ENCODE measurements around the gene KDM4C. TPM values are rescaled to one million over a fixed set of nuclear protein-coding genes. Genes with fewer than 3 reads are reported as not detected.

The KDM4C gene
- total RNA-seq, 1 donor, result 50.7 TPM

DNA sequence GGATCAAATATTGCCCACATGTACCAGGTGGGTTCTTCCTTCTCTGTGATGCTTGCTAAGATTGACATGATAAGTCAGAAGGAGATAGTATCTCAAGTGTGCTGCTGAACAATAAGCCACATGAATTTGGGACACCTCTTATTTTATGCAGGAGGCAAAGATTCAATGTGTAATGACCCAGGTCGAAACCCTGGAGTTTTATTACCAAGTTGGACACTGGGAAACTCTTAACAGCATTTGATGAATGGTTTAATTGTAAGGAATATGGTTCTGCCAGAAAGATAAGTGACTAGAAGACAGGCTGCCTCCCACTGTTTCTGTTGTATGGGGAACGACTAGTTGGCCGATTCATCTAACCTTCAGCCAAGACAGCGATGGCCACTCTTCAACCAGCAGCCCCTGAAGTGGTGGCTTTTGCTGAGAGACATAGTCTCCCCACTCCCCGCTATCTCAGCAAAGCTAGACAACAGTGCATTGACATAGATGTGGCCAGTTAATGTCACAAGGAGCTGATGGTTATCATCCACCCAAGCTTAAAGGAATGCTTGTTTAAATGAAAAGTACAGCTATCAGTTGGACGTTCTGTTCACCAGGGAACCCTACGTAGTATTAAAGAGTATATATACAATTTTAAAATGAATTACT is 407.7 kb downstream of the KDM4C start:
- H2AFZ ChIP-seq (ENCODE audit: low read length), result no peak overlapping the region
- H3K79me2 ChIP-seq (ENCODE audit: insufficient read depth, low read length), result no peaks in the 10 kb centered on the region
- no peaks in the 10 kb centered on the region for H3K4me1 ChIP-seq (ENCODE audit: insufficient read depth, low read length)
- no peaks in the 10 kb centered on the region for H3K27me3 ChIP-seq (ENCODE audit: insufficient read depth, low read length)
- no peaks in the 10 kb centered on the region for H3K36me3 ChIP-seq (ENCODE audit: insufficient read depth, low read length)
- no peak overlapping the region for H3K27ac ChIP-seq (ENCODE audit: low read depth, low read length)
- no peaks in the 10 kb centered on the region for H3K9me3 ChIP-seq (ENCODE audit: low read depth, low read length)
- H4K20me1 ChIP-seq (ENCODE audit: insufficient read depth, low read length), result no peaks in the 10 kb centered on the region
- H3K4me2 ChIP-seq (ENCODE audit: insufficient read depth, low read length), result no peak overlapping the region
- no peak overlapping the region for H3K4me3 ChIP-seq (ENCODE audit: insufficient read depth, low read length)
- DNase-seq (ENCODE audit: insufficient read length, low spot score, missing footprints), result no peak
- no peak for TF ChIP-seq CTCF (IDR thresholded peaks at IDR 0.05; ENCODE audit: extremely low read depth, low read depth, low read length)

GRCh38 chr9:7166074-7166473 is 408.3 kb downstream of the KDM4C start:
- H3K27ac ChIP-seq (ENCODE audit: low read depth, low read length), result no peak overlapping the region
- H2AFZ ChIP-seq (ENCODE audit: low read length), result no peak overlapping the region
- no peaks in the 10 kb centered on the region for H3K27me3 ChIP-seq (ENCODE audit: insufficient read depth, low read length)
- no peak for TF ChIP-seq CTCF (IDR thresholded peaks at IDR 0.05; ENCODE audit: extremely low read depth, low read depth, low read length)
- no peaks in the 10 kb centered on the region for H3K9me3 ChIP-seq (ENCODE audit: low read depth, low read length)
- H4K20me1 ChIP-seq (ENCODE audit: insufficient read depth, low read length), result no peaks in the 10 kb centered on the region
- H3K79me2 ChIP-seq (ENCODE audit: insufficient read depth, low read length), result no peaks in the 10 kb centered on the region
- DNase-seq (ENCODE audit: insufficient read length, low spot score, missing footprints), result no peak
- no peak overlapping the region for H3K4me2 ChIP-seq (ENCODE audit: insufficient read depth, low read length)
- peaks cover 4% of the 10 kb centered on the region for H3K36me3 ChIP-seq (ENCODE audit: insufficient read depth, low read length)
- no peak overlapping the region for H3K4me3 ChIP-seq (ENCODE audit: insufficient read depth, low read length)
- no peaks in the 10 kb centered on the region for H3K4me1 ChIP-seq (ENCODE audit: insufficient read depth, low read length)

DNA sequence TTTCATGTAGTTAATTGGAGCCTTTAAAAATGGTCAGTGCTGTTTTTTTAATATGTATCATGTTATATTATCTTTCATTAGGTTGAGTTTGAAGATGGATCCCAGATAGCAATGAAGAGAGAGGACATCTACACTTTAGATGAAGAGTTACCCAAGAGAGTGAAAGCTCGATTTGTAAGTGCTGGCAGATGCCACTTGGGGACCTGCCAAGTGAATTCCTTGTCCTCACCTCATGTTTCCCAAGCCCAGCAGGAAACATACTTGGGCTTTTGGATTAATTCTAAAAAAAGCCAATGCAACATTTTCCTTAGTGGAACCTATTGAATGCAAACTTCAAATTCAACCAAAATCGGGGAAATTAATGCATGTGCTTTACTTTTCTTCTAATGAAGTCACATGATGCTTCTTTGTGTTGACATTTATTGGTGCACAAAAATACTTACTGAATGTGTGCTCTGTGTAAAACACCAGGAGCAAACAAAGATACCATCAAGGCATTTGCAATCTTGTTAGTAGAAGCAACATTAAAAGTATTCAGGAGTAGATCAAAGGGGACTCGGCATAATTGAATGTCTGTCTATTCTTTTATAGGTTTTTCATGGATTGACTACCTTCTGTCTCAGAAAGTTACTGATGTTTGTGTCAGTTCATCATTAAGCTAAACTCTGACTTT is 412.1 kb downstream of the KDM4C start:
- H3K9me3 ChIP-seq (ENCODE audit: low read depth, low read length), result no peaks in the 10 kb centered on the region
- no peak overlapping the region for H2AFZ ChIP-seq (ENCODE audit: low read length)
- H3K27ac ChIP-seq (ENCODE audit: low read depth, low read length), result no peak overlapping the region
- peaks cover 4% of the 10 kb centered on the region for H3K36me3 ChIP-seq (ENCODE audit: insufficient read depth, low read length)
- no peak for DNase-seq (ENCODE audit: insufficient read length, low spot score, missing footprints)
- H3K27me3 ChIP-seq (ENCODE audit: insufficient read depth, low read length), result no peaks in the 10 kb centered on the region
- no peaks in the 10 kb centered on the region for H4K20me1 ChIP-seq (ENCODE audit: insufficient read depth, low read length)
- H3K4me1 ChIP-seq (ENCODE audit: insufficient read depth, low read length), result peaks cover 3% of the 10 kb centered on the region
- no peak overlapping the region for H3K4me2 ChIP-seq (ENCODE audit: insufficient read depth, low read length)
- H3K79me2 ChIP-seq (ENCODE audit: insufficient read depth, low read length), result no peaks in the 10 kb centered on the region
- TF ChIP-seq CTCF (IDR thresholded peaks at IDR 0.05; ENCODE audit: extremely low read depth, low read depth, low read length), result no peak
- H3K4me3 ChIP-seq (ENCODE audit: insufficient read depth, low read length), result no peak overlapping the region

GRCh38 chr9:7171396-7172153 is 413.8 kb downstream of the KDM4C start:
- Histone ChIP-seq H3K4me3 (ENCODE audit: insufficient read depth, low read length) (no peak overlapping the region), H3K79me2 (ENCODE audit: insufficient read depth, low read length) (no peaks in the 10 kb centered on the region), H3K36me3 (ENCODE audit: insufficient read depth, low read length) (peaks cover 11% of the 10 kb centered on the region), H3K4me1 (ENCODE audit: insufficient read depth, low read length) (peaks cover 3% of the 10 kb centered on the region), H4K20me1 (ENCODE audit: insufficient read depth, low read length) (no peaks in the 10 kb centered on the region), H2AFZ (ENCODE audit: low read length) (no peak overlapping the region), H3K4me2 (ENCODE audit: insufficient read depth, low read length) (no peak overlapping the region), H3K27ac (ENCODE audit: low read depth, low read length) (no peak overlapping the region), H3K27me3 (ENCODE audit: insufficient read depth, low read length) (no peaks in the 10 kb centered on the region), H3K9me3 (ENCODE audit: low read depth, low read length) (no peaks in the 10 kb centered on the region)
- DNase-seq (ENCODE audit: insufficient read length, low spot score, missing footprints), result no peak
- TF ChIP-seq CTCF (IDR thresholded peaks at IDR 0.05; ENCODE audit: extremely low read depth, low read depth, low read length), result no peak

All from osteoblast (primary cell).